Cardiac muscle cell (in vitro differentiated cells and primary cell): ENCODE results near the gene CEL. TPM values are rescaled to one million over a fixed set of nuclear protein-coding genes. Genes with fewer than 3 reads are reported as not detected.

Experiments used
- DNase-seq, 2 donors: peaks; one replicate each; pipeline versions ENCODE4 v3.0.0 to v3.0.0-alpha.2; 2010 to 2017; ENCODE audit warnings: low read depth in 1 of 2, low spot score in 1 of 2
- H3K27ac ChIP-seq: fragments of 200-600 bp; sonication (generic); 2 replicates; pipeline ENCODE4 v1.5.1; 2016
- H3K27me3 ChIP-seq: fragments of 200-600 bp; sonication (generic); 2 replicates; pipeline ENCODE4 v1.6.0; 2016; ENCODE audit warnings: control low read depth
- H3K36me3 ChIP-seq: fragments of 200-600 bp; sonication (generic); 2 replicates; pipeline ENCODE4 v1.5.1; 2016; ENCODE audit warnings: control low read depth
- H3K4me1 ChIP-seq: fragments of 200-600 bp; sonication (generic); 2 replicates; pipeline ENCODE4 v1.8.1; 2017; ENCODE audit warnings: low read depth, mild to moderate bottlenecking, mixed run types
- H3K4me3 ChIP-seq: fragments of 200-600 bp; sonication (generic); 2 replicates; pipeline ENCODE4 v1.5.1; 2016; ENCODE audit warnings: mild to moderate bottlenecking
- H3K9me3 ChIP-seq: fragments of 200-600 bp; sonication (generic); 2 replicates; pipeline ENCODE4 v1.5.1; 2017; ENCODE audit warnings: low read depth, mild to moderate bottlenecking, control low read depth
- CTCF ChIP-seq: IDR thresholded peaks from 2 replicates; pipeline ENCODE4 v1.5.1; 2012; ENCODE audit warnings: low read depth, mild to moderate bottlenecking, low read length
- polyA plus RNA-seq: library from polyadenylated mRNA; unstranded; fragments of >200 nt; fragmentation: Nextera tagmentation; extraction: Ambion mirVana; gene quantifications from 2 replicates; pipeline ENCODE4 v1.2.1, GENCODE V29; 2016
- total RNA-seq: library from RNA; depleted of rRNA; stranded (reverse); fragments of >200 nt; gene quantifications from 2 replicates; pipeline ENCODE4 v1.2.3, GENCODE V29; 2016

CEL gene
- total and polyA plus RNA-seq, 2 experiments from 2014 or later: 0.73 to 1.1 TPM

GRCh38 chr9:133051281-133051900 is 10.4 kb upstream of the CEL start:
- no peaks in the 10 kb centered on the region for H3K4me1 ChIP-seq
- H3K4me3 ChIP-seq: no peak overlapping the region
- no peaks in the 10 kb centered on the region for H3K27me3 ChIP-seq
- no peak overlapping the region for H3K27ac ChIP-seq
- H3K9me3 ChIP-seq: no peaks in the 10 kb centered on the region
- peaks cover 46% of the 10 kb centered on the region for H3K36me3 ChIP-seq
- TF ChIP-seq CTCF: no peak
- no peak for DNase-seq

GRCh38 chr9:133051966-133052539 is 9.7 kb upstream of the CEL start:
- no peak for DNase-seq
- no peak for TF ChIP-seq CTCF
- no peaks in the 10 kb centered on the region for H3K9me3 ChIP-seq
- no peak overlapping the region for H3K27ac ChIP-seq
- H3K4me1 ChIP-seq: no peaks in the 10 kb centered on the region
- no peaks in the 10 kb centered on the region for H3K27me3 ChIP-seq
- H3K4me3 ChIP-seq: no peak overlapping the region
- peaks cover 47% of the 10 kb centered on the region for H3K36me3 ChIP-seq

- no peak for TF ChIP-seq CTCF
- Histone ChIP-seq H3K9me3 (no peaks in the 10 kb centered on the region), H3K27ac (peak overlapping the region; percentile 69), H3K36me3 (peaks cover 47% of the 10 kb centered on the region), H3K27me3 (no peaks in the 10 kb centered on the region), H3K4me1 (no peaks in the 10 kb centered on the region), H3K4me3 (no peak overlapping the region)
- DNase-seq: no peak
Measured at GRCh38 chr9:133054194-133054890, 7.4 kb upstream of the CEL start.

- peaks cover 45% of the 10 kb centered on the region for H3K36me3 ChIP-seq
- no peak overlapping the region for H3K4me3 ChIP-seq
- DNase-seq: peak in 1 of 2 donors; percentile 32
- TF ChIP-seq CTCF: no peak
- peaks cover 5% of the 10 kb centered on the region for H3K4me1 ChIP-seq
- H3K27ac ChIP-seq: peak overlapping the region; percentile 69
- no peaks in the 10 kb centered on the region for H3K27me3 ChIP-seq
- no peaks in the 10 kb centered on the region for H3K9me3 ChIP-seq
Measured at GRCh38 chr9:133054966-133055365, 6.8 kb upstream of the CEL start.

GRCh38 chr9:133055788-133056420 is 5.9 kb upstream of the CEL start:
- H3K27ac ChIP-seq: no peak overlapping the region
- no peak for DNase-seq
- TF ChIP-seq CTCF: no peak
- H3K4me1 ChIP-seq: peaks cover 12% of the 10 kb centered on the region
- H3K9me3 ChIP-seq: no peaks in the 10 kb centered on the region
- H3K4me3 ChIP-seq: no peak overlapping the region
- no peaks in the 10 kb centered on the region for H3K27me3 ChIP-seq
- peaks cover 40% of the 10 kb centered on the region for H3K36me3 ChIP-seq
